HG02840 (cell line): ENCODE results near the gene RDH14.

Experiments
- ATAC-seq: cut with Tn5 transposase; IDR thresholded peaks from one replicate; pipeline ENCODE4 v1.9.1; 2021; ENCODE audit warnings: mild to moderate bottlenecking, moderate library complexity, moderate number of reproducible peaks; ENCODE audit not compliant: unreplicated experiment, low FRiP score

The RDH14 gene

GRCh38 chr2:18525236-18525635 is 35.2 kb downstream of the RDH14 start:
- no peak for ATAC-seq

- ATAC-seq: no peak
Observed at GRCh38 chr2:18522484-18523146, 37.8 kb downstream of the RDH14 start.

GRCh38 chr2:18520451-18521425 is 39.7 kb downstream of the RDH14 start:
- ATAC-seq: peak; percentile 67

- ATAC-seq: no peak
Observed at GRCh38 chr2:18519914-18520450, 40.5 kb downstream of the RDH14 start.

GRCh38 chr2:18518116-18519111 is 42.0 kb downstream of the RDH14 start:
- no peak for ATAC-seq

- ATAC-seq: no peak
Observed at GRCh38 chr2:18517386-18517785, 43.1 kb downstream of the RDH14 start.

- ATAC-seq: no peak
Observed at GRCh38 chr2:18516112-18516511, 44.3 kb downstream of the RDH14 start.

- no peak for ATAC-seq
Observed at GRCh38 chr2:18514526-18515461, 45.7 kb downstream of the RDH14 start.

- no peak for ATAC-seq
Observed at GRCh38 chr2:18510775-18511174, 49.7 kb downstream of the RDH14 start.

- no peak for ATAC-seq
Observed at GRCh38 chr2:18506883-18507509, 53.5 kb downstream of the RDH14 start.

- no peak for ATAC-seq
Observed at GRCh38 chr2:18505703-18506341, 54.6 kb downstream of the RDH14 start.
